Measurements from ENCODE around the gene TMOD2. TPM values are rescaled to one million over a fixed set of nuclear protein-coding genes. Genes with fewer than 3 reads are reported as not detected.

The TMOD2 gene
- total RNA-seq, 4 donors from 2014 or later = 1.0 to 4.8 (median 2.4) TPM

DNA sequence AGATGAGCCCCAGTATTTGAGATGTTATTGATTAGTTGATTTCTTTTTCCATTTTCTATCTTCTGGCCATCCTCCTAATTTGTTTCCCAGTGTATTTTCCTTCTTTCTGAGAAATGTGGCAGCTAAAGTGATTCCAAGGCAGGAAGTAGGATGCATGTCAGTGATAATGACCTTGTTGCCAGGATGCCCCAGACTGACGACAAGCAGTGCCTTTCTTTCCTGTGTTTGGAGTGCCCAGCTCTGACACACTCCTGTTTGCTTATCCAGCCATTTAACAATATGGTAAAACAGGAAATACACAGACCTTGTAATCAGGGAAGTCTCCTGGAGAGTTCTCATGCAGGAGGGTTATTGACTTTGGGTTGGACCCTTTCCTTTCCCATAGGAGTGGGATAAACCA, 20.4 kb downstream of the TMOD2 start:
- H3K27ac ChIP-seq = no peak overlapping the region
- peaks cover 0 to 11% of the 10 kb centered on the region in 2 donors for H3K36me3 ChIP-seq
- TF ChIP-seq, protein P1, sequence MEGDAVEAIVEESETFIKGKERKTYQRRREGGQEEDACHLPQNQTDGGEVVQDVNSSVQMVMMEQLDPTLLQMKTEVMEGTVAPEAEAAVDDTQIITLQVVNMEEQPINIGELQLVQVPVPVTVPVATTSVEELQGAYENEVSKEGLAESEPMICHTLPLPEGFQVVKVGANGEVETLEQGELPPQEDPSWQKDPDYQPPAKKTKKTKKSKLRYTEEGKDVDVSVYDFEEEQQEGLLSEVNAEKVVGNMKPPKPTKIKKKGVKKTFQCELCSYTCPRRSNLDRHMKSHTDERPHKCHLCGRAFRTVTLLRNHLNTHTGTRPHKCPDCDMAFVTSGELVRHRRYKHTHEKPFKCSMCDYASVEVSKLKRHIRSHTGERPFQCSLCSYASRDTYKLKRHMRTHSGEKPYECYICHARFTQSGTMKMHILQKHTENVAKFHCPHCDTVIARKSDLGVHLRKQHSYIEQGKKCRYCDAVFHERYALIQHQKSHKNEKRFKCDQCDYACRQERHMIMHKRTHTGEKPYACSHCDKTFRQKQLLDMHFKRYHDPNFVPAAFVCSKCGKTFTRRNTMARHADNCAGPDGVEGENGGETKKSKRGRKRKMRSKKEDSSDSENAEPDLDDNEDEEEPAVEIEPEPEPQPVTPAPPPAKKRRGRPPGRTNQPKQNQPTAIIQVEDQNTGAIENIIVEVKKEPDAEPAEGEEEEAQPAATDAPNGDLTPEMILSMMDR (IDR thresholded peaks at IDR 0.05 in 4 of 5, conservative IDR thresholded peaks at IDR 0.05 in 1 of 5) = no peak
- no peak for TF ChIP-seq POLR2A (IDR thresholded peaks at IDR 0.05)
- H3K4me1 ChIP-seq = no peaks in the 10 kb centered on the region
- no peaks in the 10 kb centered on the region for H3K27me3 ChIP-seq
- DNase-seq = no peak
- no peak overlapping the region for H3K4me3 ChIP-seq
- no peaks in the 10 kb centered on the region for H3K9me3 ChIP-seq
- ATAC-seq = no peak
- intact Hi-C loops (cut with DNase I; ENCODE audit: low total_unique reads) (no loop called here), in situ Hi-C loops (cut with MboI; ENCODE audit: low sequenced_read_pairs in 4 of 4) (loop anchor here (5.0 kb wide), 3 partner anchors 119 to 129 kb away; no protein-coding TSS in a partner anchor)

GRCh38 chr15:51774916-51775315, 23.5 kb downstream of the TMOD2 start:
- Histone ChIP-seq H3K9me3 (no peaks in the 10 kb centered on the region), H3K36me3 (peaks cover 0 to 7% of the 10 kb centered on the region in 2 donors), H3K4me3 (no peak overlapping the region), H3K4me1 (no peaks in the 10 kb centered on the region), H3K27me3 (no peaks in the 10 kb centered on the region), H3K27ac (no peak overlapping the region)
- ATAC-seq = no peak
- in situ Hi-C loops (cut with MboI; ENCODE audit: low sequenced_read_pairs in 4 of 4) (loop anchor here (5.0 kb wide), 3 partner anchors 123 to 133 kb away; no protein-coding TSS in a partner anchor), intact Hi-C loops (cut with DNase I; ENCODE audit: low total_unique reads) (no loop called here)
- DNase-seq = no peak
- TF ChIP-seq, protein P1 (IDR thresholded peaks at IDR 0.05 in 4 of 5, conservative IDR thresholded peaks at IDR 0.05 in 1 of 5) = no peak
- TF ChIP-seq POLR2A (IDR thresholded peaks at IDR 0.05) = no peak

- intact Hi-C loops (cut with DNase I; ENCODE audit: low total_unique reads) = no loop called here
Observed at GRCh38 chr15:51775967-51776816, 24.8 kb downstream of the TMOD2 start.

GRCh38 chr15:51776952-51777569, 25.7 kb downstream of the TMOD2 start:
- Histone ChIP-seq H3K27me3 (no peaks in the 10 kb centered on the region), H3K27ac (no peak overlapping the region), H3K36me3 (peaks cover 0 to 9% of the 10 kb centered on the region in 2 donors), H3K4me3 (no peak overlapping the region), H3K9me3 (no peaks in the 10 kb centered on the region), H3K4me1 (no peaks in the 10 kb centered on the region)
- in situ Hi-C loops (cut with MboI; ENCODE audit: low sequenced_read_pairs in 4 of 4) = no loop called here
- intact Hi-C loops (cut with DNase I; ENCODE audit: low total_unique reads) = loop anchor here (1.0 kb wide), 1 partner anchor 127 kb away; no protein-coding TSS in a partner anchor
- peak; percentile 95 to 96 for ATAC-seq
- peak; percentile 40 to 54 for DNase-seq
- TF ChIP-seq, protein P1 (IDR thresholded peaks at IDR 0.05 in 4 of 5, conservative IDR thresholded peaks at IDR 0.05 in 1 of 5) = peak; percentile 54 to 75 (median 66)
- TF ChIP-seq POLR2A (IDR thresholded peaks at IDR 0.05) = no peak

More at GRCh38 chr15:51775967-51776816, 24.8 kb downstream of the TMOD2 start:
- no peaks in the 10 kb centered on the region for H3K9me3 ChIP-seq
- no peak overlapping the region for H3K4me3 ChIP-seq
- DNase-seq = no peak
- ATAC-seq = peak; percentile 50 to 65
- no peaks in the 10 kb centered on the region for H3K27me3 ChIP-seq
- peaks cover 0 to 7% of the 10 kb centered on the region in 2 donors for H3K36me3 ChIP-seq
- in situ Hi-C loops (cut with MboI; ENCODE audit: low sequenced_read_pairs in 4 of 4) = no loop called here
- H3K27ac ChIP-seq = no peak overlapping the region
- TF ChIP-seq POLR2A (IDR thresholded peaks at IDR 0.05) = no peak
- TF ChIP-seq, protein P1 (IDR thresholded peaks at IDR 0.05 in 4 of 5, conservative IDR thresholded peaks at IDR 0.05 in 1 of 5) = peak; percentile 49 to 63 (median 53)
- no peaks in the 10 kb centered on the region for H3K4me1 ChIP-seq
